ENCODE measurements around the gene AKR1C8.

GRCh38 chr10:5233324-5233723 lies 48.4 kb upstream of the AKR1C8 start:
- no peak for TF ChIP-seq CTCF (IDR thresholded peaks at IDR 0.05; ENCODE audit: borderline replicate concordance, extremely low read depth, low read length, poor library complexity, severe bottlenecking)
- no peak for TF ChIP-seq EZH2 (IDR thresholded peaks at IDR 0.05; ENCODE audit: borderline replicate concordance, low read depth, low read length, severe bottlenecking)

Measured in DND-41 (cell line).